Liver (tissue), 9 donors: ENCODE data around the gene MLX. TPM values are rescaled to one million over a fixed set of nuclear protein-coding genes. Genes with fewer than 3 reads are reported as not detected.

Experiments used
- DNase-seq: peaks from one replicate; pipeline ENCODE4 v3.0.0-alpha.2; 2017; ENCODE audit warnings: low spot score
- H3K27ac ChIP-seq, 2 donors: one replicate each; pipeline ENCODE4 v1.7.0; 2013; ENCODE audit warnings: inconsistent platforms in 2 of 2, low read length in 2 of 2, control low read depth in 1 of 2, low read depth in 1 of 2, mild to moderate bottlenecking in 1 of 2
- H3K27me3 ChIP-seq, 4 donors: one replicate each; pipeline versions ENCODE4 v1.6.1 to v1.7.0; 2013; ENCODE audit warnings: low read length in 3 of 4, inconsistent platforms in 1 of 4, mild to moderate bottlenecking in 1 of 4, moderate library complexity in 1 of 4; ENCODE audit not compliant: control insufficient read depth in 4 of 4, insufficient read depth in 4 of 4
- H3K36me3 ChIP-seq, 4 donors: one replicate each; pipeline versions ENCODE4 v1.6.1 to v1.7.0; 2013; ENCODE audit warnings: low read length in 3 of 4, mild to moderate bottlenecking in 3 of 4, low read depth in 1 of 4, moderate library complexity in 1 of 4; ENCODE audit not compliant: control insufficient read depth in 4 of 4, insufficient read depth in 3 of 4
- H3K4me1 ChIP-seq, 4 donors: one replicate each; pipeline versions ENCODE4 v1.6.1 to v1.7.0; 2013; ENCODE audit warnings: low read length in 3 of 4, mild to moderate bottlenecking in 3 of 4, moderate library complexity in 1 of 4; ENCODE audit not compliant: control insufficient read depth in 4 of 4, insufficient read depth in 4 of 4
- H3K4me3 ChIP-seq, 3 donors: one replicate each; pipeline versions ENCODE4 v1.6.1 to v1.7.0; 2013; ENCODE audit warnings: low read length in 3 of 3, control low read depth in 1 of 3, low read depth in 1 of 3, mild to moderate bottlenecking in 1 of 3
- H3K9ac ChIP-seq, 2 donors: one replicate each; pipeline ENCODE4 v1.7.0; 2013; ENCODE audit warnings: low read length in 2 of 2, mild to moderate bottlenecking in 2 of 2, moderate library complexity in 2 of 2, control low read depth in 1 of 2, low read depth in 1 of 2
- H3K9me3 ChIP-seq, 4 donors: one replicate each; pipeline versions ENCODE4 v1.6.1 to v1.7.0; 2013; ENCODE audit warnings: low read length in 3 of 4; ENCODE audit not compliant: control insufficient read depth in 4 of 4
- ATF3 ChIP-seq: IDR thresholded peaks from 2 replicates; pipeline ENCODE4 v1.6.1; 2016; ENCODE audit warnings: antibody characterized with exemption
- CTCF ChIP-seq: fragments of 150-350 bp; IDR thresholded peaks from 2 replicates; pipeline ENCODE4 v1.5.1; 2017; ENCODE audit warnings: improper control_type of control experiment, low read depth, low read length; ENCODE audit not compliant: missing input control
- EGR1 ChIP-seq, 2 donors: IDR thresholded peaks; 2 replicates each; pipeline ENCODE4 v1.6.1; 2016 to 2018; ENCODE audit warnings: antibody characterized with exemption in 2 of 2, low read depth in 2 of 2
- FOXA1 ChIP-seq: IDR thresholded peaks from 2 replicates; pipeline ENCODE4 v1.6.1; 2016; ENCODE audit warnings: antibody characterized with exemption
- FOXA2 ChIP-seq: IDR thresholded peaks from 2 replicates; pipeline ENCODE4 v1.6.1; 2016; ENCODE audit warnings: antibody characterized with exemption
- GABPA ChIP-seq, 2 donors: IDR thresholded peaks in 1 of 2; conservative IDR thresholded peaks in 1 of 2; 2 replicates each; pipeline ENCODE4 v1.6.1; 2016; ENCODE audit warnings: antibody characterized with exemption in 2 of 2, mild to moderate bottlenecking in 1 of 2, moderate library complexity in 1 of 2
- JUND ChIP-seq, 2 donors: IDR thresholded peaks; 2 replicates each; pipeline ENCODE4 v1.6.1; 2016; ENCODE audit warnings: antibody characterized with exemption in 2 of 2
- NR2F2 ChIP-seq: IDR thresholded peaks from 2 replicates; pipeline ENCODE4 v1.6.1; 2016; ENCODE audit warnings: antibody characterized with exemption
- RAD21 ChIP-seq, 2 donors: IDR thresholded peaks; 2 replicates each; pipeline ENCODE4 v1.6.1; 2016; ENCODE audit warnings: antibody characterized with exemption in 2 of 2, mild to moderate bottlenecking in 2 of 2
- REST ChIP-seq: IDR thresholded peaks from 2 replicates; pipeline ENCODE4 v1.6.1; 2016; ENCODE audit warnings: antibody characterized with exemption, mild to moderate bottlenecking
- RXRA ChIP-seq, 2 donors: IDR thresholded peaks; 2 replicates each; pipeline ENCODE4 v1.6.1; 2017 to 2018; ENCODE audit warnings: antibody characterized with exemption in 2 of 2, mild to moderate bottlenecking in 1 of 2
- SP1 ChIP-seq: IDR thresholded peaks from 2 replicates; pipeline ENCODE4 v1.6.1; 2018; ENCODE audit warnings: antibody characterized with exemption, mild to moderate bottlenecking
- TAF1 ChIP-seq: conservative IDR thresholded peaks from 2 replicates; pipeline ENCODE4 v1.6.1; 2016; ENCODE audit warnings: antibody characterized with exemption, mild to moderate bottlenecking
- ZBTB33 ChIP-seq: IDR thresholded peaks from 2 replicates; pipeline ENCODE4 v1.6.1; 2016; ENCODE audit warnings: antibody characterized with exemption
- WGBS: extraction: QIAGEN DNeasy Blood & Tissue Kit; methylation state at CpG from one replicate; pipeline ENCODE4 v1.1.7; 2013; 5-methylcytosine and 5-hydroxymethylcytosine counted together
- polyA plus RNA-seq, 2 donors: library from polyadenylated mRNA; stranded (reverse) in 1 of 2; unstranded in 1 of 2; fragments of 200-250 nt in 1 of 2; fragments of >200 nt in 1 of 2; fragmentation: Nextera tagmentation in 1 of 2; extraction: Ambion mirVana in 1 of 2; gene quantifications; one replicate each; pipeline versions ENCODE4 v1.2.1 to v1.2.3, GENCODE V29; 2013 to 2015
- total RNA-seq, 2 donors: library from RNA; depleted of rRNA; stranded (reverse); fragments of >200 nt; gene quantifications; one replicate each; pipeline ENCODE4 v1.2.3, GENCODE V29; 2014
- donor health status: healthy.
- donor health status: healthy.
- donor health status: healthy.
- donor health status: healthy.
- donor health status: healthy.

The MLX gene
- total and polyA plus RNA-seq, 4 donors: 19.4 to 40.0 (median 32.1) TPM

GRCh38 chr17:42573095-42573494 is 6.2 kb downstream of the MLX start:
- Histone ChIP-seq H3K27ac (no peak overlapping the region), H3K4me3 (no peak overlapping the region), H3K36me3 (peaks cover 11 to 51% (median 34%) of the 10 kb centered on the region in 4 donors), H3K4me1 (peaks cover 0 to 45% (median 28%) of the 10 kb centered on the region in 4 donors), H3K9me3 (no peaks in the 10 kb centered on the region), H3K9ac (no peak overlapping the region), H3K27me3 (no peaks in the 10 kb centered on the region)
- 87% methylated on average over 4 of the region's 4 CpGs for WGBS
- TF ChIP-seq NR2F2 (no peak), REST (no peak), RXRA (IDR thresholded peaks at IDR 0.05) (no peak), EGR1 (IDR thresholded peaks at IDR 0.05; ENCODE audit: low read depth in 2 of 2) (no peak), CTCF (no peak), FOXA1 (no peak), RAD21 (IDR thresholded peaks at IDR 0.05) (no peak), ATF3 (no peak), GABPA (IDR thresholded peaks at IDR 0.05 in 1 of 2, conservative IDR thresholded peaks at IDR 0.05 in 1 of 2) (no peak), SP1 (no peak), FOXA2 (no peak), TAF1 (no peak), ZBTB33 (no peak), JUND (IDR thresholded peaks at IDR 0.05) (no peak)
- no peak for DNase-seq

GRCh38 chr17:42574463-42574862 is 7.6 kb downstream of the MLX start:
- Histone ChIP-seq H3K36me3 (peaks cover 11 to 40% (median 26%) of the 10 kb centered on the region in 4 donors), H3K9ac (no peak overlapping the region), H3K4me1 (peaks cover 3 to 43% (median 26%) of the 10 kb centered on the region in 4 donors), H3K4me3 (no peak overlapping the region), H3K9me3 (no peaks in the 10 kb centered on the region), H3K27ac (no peak overlapping the region), H3K27me3 (no peaks in the 10 kb centered on the region)
- WGBS: 82% methylated on average over 3 of the region's 3 CpGs
- DNase-seq: no peak
- no peak for TF ChIP-seq SP1
